Activated naive CD4-positive, alpha-beta T cell treated with anti-CD3 and anti-CD28 coated beads, Interleukin-2, amount 10 ng/mL, durations not matched to agents 7 days and 5 days (primary cell): ENCODE measurements around the gene CNTN4.

Experiments
- CTCF ChIA-PET: fragments of 350-600 bp; sonication (Branson Sonifier 250); formaldehyde crosslinking; loops from one replicate; lab custom pipeline; 2021; ENCODE audit warnings: antibody characterized with exemption; lab: Charles Lee
- DNase-seq: peaks from one replicate; pipeline ENCODE4 v3.0.0-alpha.2; 2020
- H3K27ac Mint-ChIP-seq: one replicate; pipeline ENCODE4 v1.8.0; 2021; ENCODE audit warnings: mild to moderate bottlenecking, moderate library complexity, mixed read lengths
- H3K27me3 Mint-ChIP-seq: one replicate; pipeline ENCODE4 v1.8.0; 2021; ENCODE audit warnings: mild to moderate bottlenecking, mixed read lengths
- H3K36me3 Mint-ChIP-seq: one replicate; pipeline ENCODE4 v1.8.0; 2021; ENCODE audit warnings: mixed read lengths
- H3K4me1 Mint-ChIP-seq: one replicate; pipeline ENCODE4 v1.8.0; 2021; ENCODE audit warnings: mixed read lengths
- H3K4me3 Mint-ChIP-seq: one replicate; pipeline ENCODE4 v1.8.0; 2021; ENCODE audit warnings: mild to moderate bottlenecking, moderate library complexity, mixed read lengths
- H3K9me3 Mint-ChIP-seq: one replicate; pipeline ENCODE4 v1.8.0; 2021; ENCODE audit warnings: mixed read lengths

CNTN4 gene

DNA sequence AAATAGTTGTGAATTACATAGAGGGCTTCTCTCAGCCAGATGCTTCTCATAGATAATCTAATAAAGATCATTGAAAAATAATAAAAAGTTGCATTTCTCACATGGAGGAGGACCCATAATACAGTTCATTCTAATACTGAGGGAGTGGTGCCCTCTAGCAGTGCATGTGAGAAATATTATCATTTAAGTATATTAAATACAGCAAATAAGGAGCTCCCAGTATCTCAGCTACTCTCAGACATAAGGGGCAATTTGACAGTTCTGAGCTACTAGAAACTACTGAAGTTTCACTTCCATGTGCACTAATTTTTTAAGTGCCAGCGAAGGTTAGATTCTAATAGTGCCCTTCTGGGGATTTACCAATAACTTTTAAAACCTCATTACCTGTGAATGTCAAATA is 823.2 kb downstream of the CNTN4 start:
- CTCF ChIA-PET: interaction anchor here (1.2 kb wide), 2 partner anchors 26 to 155 kb away, joined by 3 read pairs; no protein-coding TSS in a partner anchor

DNA sequence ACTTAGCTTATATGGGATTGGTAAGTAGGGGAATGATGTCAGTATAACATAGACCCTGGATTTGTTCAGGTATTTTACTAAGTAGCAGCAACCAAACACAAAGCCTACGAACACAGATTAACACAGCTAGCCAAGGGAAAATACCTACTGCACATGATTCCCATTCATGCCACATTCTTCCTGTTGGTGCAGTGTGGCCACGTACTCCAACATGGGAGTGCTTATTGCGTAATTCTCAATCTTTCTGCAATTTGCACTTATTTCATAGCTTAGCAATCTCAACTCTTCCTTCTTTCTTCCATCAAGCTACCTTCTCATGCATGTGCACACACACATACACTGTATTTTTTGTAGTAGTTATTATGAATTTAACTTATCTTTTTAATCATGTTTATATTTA is 824.7 kb downstream of the CNTN4 start:
- Mint-ChIP-seq H3K27ac (no peak overlapping the region), H3K4me1 (no peaks in the 10 kb centered on the region), H3K27me3 (peaks cover 4% of the 10 kb centered on the region), H3K4me3 (no peak overlapping the region), H3K9me3 (no peaks in the 10 kb centered on the region), H3K36me3 (no peaks in the 10 kb centered on the region)
- DNase-seq: no peak
- CTCF ChIA-PET: no interaction called here

More for the DNA sequence above, 823.2 kb downstream of the CNTN4 start:
- DNase-seq: no peak
- peaks cover 4% of the 10 kb centered on the region for H3K9me3 Mint-ChIP-seq
- no peaks in the 10 kb centered on the region for H3K4me1 Mint-ChIP-seq
- H3K4me3 Mint-ChIP-seq: no peak overlapping the region
- peaks cover 4% of the 10 kb centered on the region for H3K27me3 Mint-ChIP-seq
- H3K27ac Mint-ChIP-seq: no peak overlapping the region
- H3K36me3 Mint-ChIP-seq: no peaks in the 10 kb centered on the region

DNA sequence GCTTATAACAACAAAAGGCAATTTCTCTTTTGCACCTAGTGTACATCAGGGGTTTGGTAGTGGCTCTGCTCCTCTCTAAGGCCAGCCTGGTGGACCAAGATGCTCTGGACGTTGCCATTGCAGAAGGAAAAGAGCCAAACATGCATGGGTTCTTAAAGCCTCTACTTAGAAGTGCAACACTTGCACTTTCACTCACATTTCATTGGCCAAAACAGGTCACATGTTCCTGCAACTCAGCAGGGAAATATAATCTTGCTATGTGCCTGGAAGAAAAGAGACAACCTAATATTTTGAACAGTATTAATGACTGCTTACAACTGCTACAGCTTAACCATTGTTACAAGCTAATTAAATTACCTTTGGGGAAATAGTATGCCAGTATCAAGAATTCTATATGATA is 828.6 kb downstream of the CNTN4 start:
- no peak for DNase-seq
- H3K27me3 Mint-ChIP-seq: peaks cover 4% of the 10 kb centered on the region
- no peaks in the 10 kb centered on the region for H3K9me3 Mint-ChIP-seq
- no peaks in the 10 kb centered on the region for H3K36me3 Mint-ChIP-seq
- no peak overlapping the region for H3K27ac Mint-ChIP-seq
- CTCF ChIA-PET: no interaction called here
- no peaks in the 10 kb centered on the region for H3K4me1 Mint-ChIP-seq
- H3K4me3 Mint-ChIP-seq: no peak overlapping the region

DNA sequence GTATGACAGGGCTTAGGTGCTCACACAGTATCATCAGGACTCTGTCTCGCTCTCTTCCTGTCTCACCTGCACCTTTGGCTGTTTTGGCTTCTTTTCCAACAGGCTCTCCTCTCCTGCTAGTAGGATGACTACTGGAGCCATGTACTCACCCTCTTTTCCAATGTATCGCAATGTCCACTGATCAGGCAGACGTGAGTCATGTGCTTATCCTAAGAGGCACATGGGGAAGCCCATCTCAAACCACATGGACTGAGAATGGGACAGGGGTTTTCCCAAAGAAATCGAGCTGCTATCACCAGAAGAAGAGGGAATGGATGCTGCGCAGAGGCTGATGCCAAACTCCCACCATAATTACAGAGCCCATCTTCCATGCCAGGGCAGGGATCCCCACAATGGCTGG is 830.9 kb downstream of the CNTN4 start:
- Mint-ChIP-seq H3K36me3 (no peaks in the 10 kb centered on the region), H3K9me3 (no peaks in the 10 kb centered on the region), H3K27ac (no peak overlapping the region), H3K27me3 (peaks cover 4% of the 10 kb centered on the region), H3K4me1 (no peaks in the 10 kb centered on the region), H3K4me3 (no peak overlapping the region)
- CTCF ChIA-PET: no interaction called here
- DNase-seq: no peak

DNA sequence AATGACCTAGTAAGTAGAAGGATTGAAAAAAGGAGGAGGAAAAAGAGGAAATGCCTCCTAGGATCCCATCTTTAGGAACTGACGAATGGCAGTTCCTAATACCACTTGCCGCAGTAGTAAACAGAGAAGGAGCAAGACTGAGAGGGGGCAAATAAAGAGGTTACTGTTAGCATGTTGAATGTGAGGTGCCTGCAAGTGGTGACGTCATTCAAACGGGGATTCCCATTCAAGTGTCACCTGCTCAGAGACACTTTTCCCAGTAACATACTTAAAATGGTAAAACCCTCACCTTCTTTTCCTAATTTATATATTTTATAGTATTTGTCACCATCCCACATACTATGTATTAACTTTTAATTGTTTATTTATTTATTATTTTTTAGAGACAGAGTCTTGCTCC is 832.6 kb downstream of the CNTN4 start:
- no peak for DNase-seq
- no peaks in the 10 kb centered on the region for H3K4me1 Mint-ChIP-seq
- H3K27ac Mint-ChIP-seq: no peak overlapping the region
- no peaks in the 10 kb centered on the region for H3K36me3 Mint-ChIP-seq
- no peak overlapping the region for H3K4me3 Mint-ChIP-seq
- H3K9me3 Mint-ChIP-seq: no peaks in the 10 kb centered on the region
- H3K27me3 Mint-ChIP-seq: no peaks in the 10 kb centered on the region
- CTCF ChIA-PET: no interaction called here

DNA sequence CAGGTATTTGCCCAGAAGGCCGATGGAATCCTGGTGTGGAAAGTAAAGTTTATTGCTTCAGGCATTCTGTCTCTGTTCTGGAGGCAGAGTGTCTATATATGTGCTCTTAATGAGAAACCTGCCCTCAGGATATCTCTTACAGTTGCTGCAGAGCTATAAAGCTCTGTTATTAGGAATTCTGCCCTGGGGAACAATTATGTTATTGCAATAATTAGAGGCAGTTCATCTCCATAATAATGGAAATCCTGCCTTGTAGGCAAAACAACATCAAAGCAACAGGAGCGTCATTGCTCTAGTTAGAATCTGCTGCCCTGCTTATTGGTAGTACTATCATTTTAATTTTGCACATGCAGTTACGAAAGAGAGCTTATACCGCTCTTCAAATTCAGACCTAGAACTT is 835.9 kb downstream of the CNTN4 start:
- H3K4me1 Mint-ChIP-seq: no peaks in the 10 kb centered on the region

DNA sequence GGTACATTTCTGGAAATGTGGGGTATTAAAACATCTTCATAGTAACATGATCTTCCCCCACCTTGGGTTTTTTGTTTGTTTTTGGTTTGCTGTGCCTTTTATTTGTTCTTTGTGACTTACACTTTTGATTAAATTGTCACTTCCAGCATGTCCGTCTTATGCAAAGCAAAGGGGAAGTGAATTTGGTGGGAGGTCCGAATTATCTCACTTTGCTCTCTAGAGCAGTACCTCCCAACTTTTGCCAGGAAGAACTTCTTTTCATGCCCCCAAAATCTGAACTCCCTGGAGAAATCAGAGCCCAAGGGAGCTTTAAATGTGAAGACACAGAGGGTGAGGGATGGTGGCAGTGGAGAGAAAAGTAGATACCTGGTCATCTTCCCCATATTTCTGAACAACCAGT is 838.4 kb downstream of the CNTN4 start:
- CTCF ChIA-PET: no interaction called here
- H3K27me3 Mint-ChIP-seq: no peaks in the 10 kb centered on the region
- no peaks in the 10 kb centered on the region for H3K36me3 Mint-ChIP-seq
- H3K4me3 Mint-ChIP-seq: no peak overlapping the region
- no peak for DNase-seq
- no peak overlapping the region for H3K27ac Mint-ChIP-seq
- H3K4me1 Mint-ChIP-seq: no peaks in the 10 kb centered on the region
- H3K9me3 Mint-ChIP-seq: no peaks in the 10 kb centered on the region

More for the DNA sequence above, 835.9 kb downstream of the CNTN4 start:
- CTCF ChIA-PET: no interaction called here
- no peak overlapping the region for H3K27ac Mint-ChIP-seq
- no peaks in the 10 kb centered on the region for H3K27me3 Mint-ChIP-seq
- DNase-seq: no peak
- no peaks in the 10 kb centered on the region for H3K9me3 Mint-ChIP-seq
- H3K36me3 Mint-ChIP-seq: no peaks in the 10 kb centered on the region
- no peak overlapping the region for H3K4me3 Mint-ChIP-seq

DNA sequence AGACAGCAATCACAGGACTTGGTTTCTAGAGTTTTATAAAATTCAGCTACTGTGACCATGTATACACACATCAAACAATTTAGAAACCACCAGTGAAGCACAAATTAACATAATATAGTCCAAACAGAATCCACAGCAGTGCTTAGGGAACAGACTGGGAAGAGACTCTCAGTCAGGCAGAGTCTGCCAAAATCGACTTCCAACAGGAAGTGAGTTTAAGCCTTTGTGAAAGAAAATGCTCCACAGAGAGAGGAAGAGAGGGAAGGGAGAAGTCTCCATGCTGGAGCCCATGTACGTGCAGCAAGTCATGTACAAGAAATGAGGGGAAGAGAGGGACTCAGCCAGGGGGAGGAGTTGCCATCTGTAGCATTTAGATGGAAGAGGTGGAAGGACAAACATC is 838.9 kb downstream of the CNTN4 start:
- no peaks in the 10 kb centered on the region for H3K27me3 Mint-ChIP-seq
- H3K36me3 Mint-ChIP-seq: no peaks in the 10 kb centered on the region
- CTCF ChIA-PET: no interaction called here
- H3K4me3 Mint-ChIP-seq: no peak overlapping the region
- no peaks in the 10 kb centered on the region for H3K9me3 Mint-ChIP-seq
- no peak overlapping the region for H3K27ac Mint-ChIP-seq
- no peak for DNase-seq
- H3K4me1 Mint-ChIP-seq: no peaks in the 10 kb centered on the region

DNA sequence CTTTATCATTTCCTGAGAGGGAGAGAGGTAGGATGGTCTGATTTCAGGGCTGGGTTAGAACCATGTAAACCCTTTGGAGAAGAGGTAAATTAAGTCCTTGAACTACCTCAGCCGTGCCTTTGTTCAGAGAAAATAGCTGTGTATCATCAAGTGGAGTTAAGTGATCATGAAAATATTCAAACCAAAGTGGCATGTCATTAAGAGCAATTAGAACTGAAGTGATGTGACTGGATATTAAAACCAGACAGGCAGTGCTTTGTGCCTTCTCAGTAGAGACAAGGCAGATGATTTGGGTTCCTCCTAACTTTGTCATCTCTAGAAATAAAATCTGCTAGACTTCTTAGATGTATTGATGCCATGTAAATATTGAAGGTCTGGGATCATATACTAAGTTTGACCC is 840.0 kb downstream of the CNTN4 start:
- Mint-ChIP-seq H3K9me3 (no peaks in the 10 kb centered on the region), H3K4me3 (no peak overlapping the region), H3K27ac (no peak overlapping the region), H3K4me1 (no peaks in the 10 kb centered on the region), H3K36me3 (no peaks in the 10 kb centered on the region), H3K27me3 (no peaks in the 10 kb centered on the region)
- no peak for DNase-seq
- CTCF ChIA-PET: no interaction called here

DNA sequence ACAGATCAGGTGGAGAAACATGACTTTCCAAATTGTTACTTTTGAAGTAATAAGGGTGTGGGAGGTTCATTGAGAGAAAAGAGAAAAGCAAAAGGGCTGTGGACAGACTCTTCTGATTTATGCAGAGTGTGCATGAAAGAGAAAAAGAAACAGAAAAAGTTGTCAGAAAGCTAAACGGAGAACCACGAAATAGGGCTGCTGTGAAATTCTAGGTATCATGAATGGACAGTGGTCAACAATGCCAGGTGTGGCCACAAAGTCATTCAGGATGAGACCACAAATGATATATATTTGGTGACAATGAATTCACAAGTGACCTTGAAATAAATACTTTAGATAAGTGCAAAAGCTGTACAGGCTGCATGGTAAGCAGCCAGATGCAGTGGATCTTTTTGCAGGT is 841.4 kb downstream of the CNTN4 start:
- DNase-seq: no peak
- no peaks in the 10 kb centered on the region for H3K36me3 Mint-ChIP-seq
- no peaks in the 10 kb centered on the region for H3K27me3 Mint-ChIP-seq
- H3K4me1 Mint-ChIP-seq: no peaks in the 10 kb centered on the region
- no peak overlapping the region for H3K27ac Mint-ChIP-seq
- no peaks in the 10 kb centered on the region for H3K9me3 Mint-ChIP-seq
- CTCF ChIA-PET: no interaction called here
- no peak overlapping the region for H3K4me3 Mint-ChIP-seq

DNA sequence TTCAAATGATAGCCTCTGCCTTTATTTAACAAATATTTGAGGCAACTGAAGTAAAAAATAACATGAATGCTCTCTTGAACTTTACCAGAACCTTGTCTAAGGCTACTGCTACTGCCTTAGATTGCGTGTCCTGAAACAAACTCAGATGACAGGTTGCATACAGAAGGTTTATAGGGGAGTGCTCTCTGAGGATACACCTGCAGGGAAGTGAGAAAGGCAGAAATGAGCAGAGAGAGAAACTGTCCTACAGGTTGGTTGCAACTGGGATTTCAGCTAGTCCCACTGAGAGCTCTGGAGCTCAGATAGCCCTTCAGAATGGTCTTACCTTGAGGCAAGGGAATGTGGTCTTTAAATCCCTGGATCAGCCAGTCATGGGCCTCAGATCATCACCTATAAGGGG is 846.0 kb downstream of the CNTN4 start:
- no peaks in the 10 kb centered on the region for H3K4me1 Mint-ChIP-seq
- no peak overlapping the region for H3K4me3 Mint-ChIP-seq
- H3K9me3 Mint-ChIP-seq: no peaks in the 10 kb centered on the region
- H3K27ac Mint-ChIP-seq: no peak overlapping the region
- no peaks in the 10 kb centered on the region for H3K27me3 Mint-ChIP-seq
- no peak for DNase-seq
- CTCF ChIA-PET: no interaction called here
- H3K36me3 Mint-ChIP-seq: no peaks in the 10 kb centered on the region

DNA sequence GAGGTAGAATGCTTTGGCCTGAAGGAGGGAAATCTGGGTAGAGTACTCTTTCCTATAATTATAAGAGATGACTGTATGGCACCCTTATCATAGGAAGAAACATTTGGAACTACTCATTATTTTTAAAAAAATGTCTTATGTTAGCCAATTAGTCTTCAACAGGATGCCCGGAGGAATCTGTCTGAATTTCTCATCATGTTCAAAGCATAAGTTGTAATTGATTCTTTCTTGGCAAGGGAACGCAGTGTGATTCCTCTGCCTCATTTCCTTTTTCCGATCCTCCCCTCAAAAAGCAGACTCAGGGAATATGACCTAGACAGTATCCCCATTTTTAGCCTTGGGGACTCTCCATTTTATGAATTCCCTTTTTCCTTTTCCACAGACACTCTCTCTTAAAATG is 846.5 kb downstream of the CNTN4 start:
- no peaks in the 10 kb centered on the region for H3K27me3 Mint-ChIP-seq
- no peaks in the 10 kb centered on the region for H3K36me3 Mint-ChIP-seq
- no peaks in the 10 kb centered on the region for H3K4me1 Mint-ChIP-seq
- H3K9me3 Mint-ChIP-seq: no peaks in the 10 kb centered on the region
- no peak for DNase-seq
- H3K27ac Mint-ChIP-seq: no peak overlapping the region
- H3K4me3 Mint-ChIP-seq: no peak overlapping the region
- CTCF ChIA-PET: no interaction called here

DNA sequence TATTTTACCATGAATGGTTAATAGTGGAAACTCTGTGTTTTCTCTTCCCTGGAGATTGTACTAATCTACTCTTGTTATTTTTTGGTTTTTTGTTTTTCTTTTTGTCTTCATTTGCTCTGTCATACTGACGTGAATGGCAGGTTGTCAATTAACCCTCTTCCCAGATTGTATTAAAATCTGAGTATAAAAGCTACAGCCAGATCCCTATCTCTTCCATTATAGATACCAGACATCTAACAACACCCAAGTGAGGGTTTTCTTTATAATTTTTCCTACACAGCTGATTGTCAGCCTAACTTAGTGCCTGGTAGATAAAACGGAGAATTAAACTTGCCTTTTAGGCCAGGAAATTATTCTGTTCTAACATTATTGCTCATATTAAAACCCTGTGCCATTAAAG is 848.9 kb downstream of the CNTN4 start:
- Mint-ChIP-seq H3K9me3 (no peaks in the 10 kb centered on the region), H3K27me3 (no peaks in the 10 kb centered on the region), H3K4me1 (no peaks in the 10 kb centered on the region), H3K36me3 (no peaks in the 10 kb centered on the region), H3K27ac (no peak overlapping the region), H3K4me3 (no peak overlapping the region)
- DNase-seq: no peak
- CTCF ChIA-PET: no interaction called here

DNA sequence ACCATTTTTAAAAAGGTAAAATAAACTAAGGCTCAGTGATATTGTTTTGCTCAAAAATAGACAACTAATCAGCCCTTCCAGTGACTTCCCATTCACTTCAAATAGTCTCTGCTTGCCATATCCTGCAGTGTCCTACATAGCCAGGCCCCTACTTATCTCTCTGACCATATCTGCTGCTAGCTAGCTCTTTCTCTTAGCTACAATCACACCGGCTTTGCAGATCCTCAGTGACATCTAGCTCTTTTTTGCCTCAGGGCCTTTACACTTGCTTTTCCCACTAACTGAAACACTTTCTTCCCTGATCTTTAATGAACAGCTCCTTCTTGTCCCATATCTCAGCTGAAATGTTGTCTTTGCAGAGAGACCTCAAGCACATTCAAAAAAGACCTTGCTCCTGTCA is 850.2 kb downstream of the CNTN4 start:
- Mint-ChIP-seq H3K27me3 (no peaks in the 10 kb centered on the region), H3K36me3 (no peaks in the 10 kb centered on the region), H3K4me3 (no peak overlapping the region), H3K4me1 (no peaks in the 10 kb centered on the region), H3K9me3 (no peaks in the 10 kb centered on the region), H3K27ac (no peak overlapping the region)
- DNase-seq: no peak
- CTCF ChIA-PET: no interaction called here

DNA sequence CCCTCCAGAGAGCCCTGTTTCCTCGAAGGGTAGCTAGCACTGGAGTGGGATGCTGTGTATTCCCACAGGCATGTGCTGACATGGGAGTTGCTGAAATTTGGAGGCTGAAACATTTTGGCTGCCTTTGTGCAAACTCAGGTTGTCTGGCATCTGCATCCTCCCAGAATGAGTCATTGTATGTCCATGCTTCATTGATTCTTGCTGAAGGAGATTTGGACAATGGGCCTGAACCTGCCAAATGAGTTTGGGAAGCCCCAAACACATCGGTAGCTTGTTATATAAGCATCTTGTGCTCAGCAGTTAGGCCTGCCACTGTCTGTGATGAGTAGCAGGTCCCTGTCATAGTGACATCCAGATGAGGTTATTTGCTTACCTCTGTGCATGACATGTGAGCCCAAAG is 851.5 kb downstream of the CNTN4 start:
- H3K27me3 Mint-ChIP-seq: no peaks in the 10 kb centered on the region
- H3K4me1 Mint-ChIP-seq: no peaks in the 10 kb centered on the region
- H3K4me3 Mint-ChIP-seq: no peak overlapping the region
- no peak overlapping the region for H3K27ac Mint-ChIP-seq
- H3K9me3 Mint-ChIP-seq: no peaks in the 10 kb centered on the region
- no peak for DNase-seq
- CTCF ChIA-PET: no interaction called here
- H3K36me3 Mint-ChIP-seq: no peaks in the 10 kb centered on the region

DNA sequence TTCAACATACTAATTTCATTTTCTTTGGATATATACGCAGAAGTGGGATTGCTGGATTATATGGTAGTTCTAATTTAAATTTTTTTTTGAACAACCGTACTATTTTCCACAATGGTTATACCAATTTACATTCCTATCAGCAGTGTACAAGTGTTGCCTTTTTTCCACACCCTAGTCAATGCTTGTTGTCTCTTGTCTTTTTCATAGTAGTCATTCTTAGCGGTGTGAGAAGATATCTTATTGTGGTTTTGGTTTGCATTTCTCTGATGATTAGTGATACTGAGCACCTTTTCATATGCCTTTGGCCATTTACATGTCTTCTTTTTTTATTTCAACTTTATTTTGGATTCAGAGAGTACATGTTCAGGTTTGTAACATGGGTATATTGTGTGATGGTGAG is 858.4 kb downstream of the CNTN4 start:
- no peaks in the 10 kb centered on the region for H3K27me3 Mint-ChIP-seq
- no peak overlapping the region for H3K27ac Mint-ChIP-seq
- H3K4me3 Mint-ChIP-seq: no peak overlapping the region
- no peak for DNase-seq
- no peaks in the 10 kb centered on the region for H3K9me3 Mint-ChIP-seq
- CTCF ChIA-PET: no interaction called here
- H3K4me1 Mint-ChIP-seq: no peaks in the 10 kb centered on the region
- no peaks in the 10 kb centered on the region for H3K36me3 Mint-ChIP-seq
